ENCODE results near the gene SEMA4B. TPM values are rescaled to one million over a fixed set of nuclear protein-coding genes. Genes with fewer than 3 reads are reported as not detected.

The SEMA4B gene
- total RNA-seq, 1 experiment from 2014 or later = 73.0 TPM

- no peak for TF ChIP-seq CTCF (IDR thresholded peaks at IDR 0.05; ENCODE audit: unreplicated experiment)
- H3K9me3 Mint-ChIP-seq (ENCODE audit: low read depth, unreplicated experiment) = no peaks in the 10 kb centered on the region
- peak overlapping the region; percentile 28 for H3K4me3 Mint-ChIP-seq (ENCODE audit: low read depth, unreplicated experiment)
- DNase-seq = no peak
- no TSS peak for BruUV-seq (replicated peaks)
- intact Hi-C loops (cut with micrococcal nuclease; ENCODE audit: unreplicated experiment) = no loop called here
- H3K27me3 Mint-ChIP-seq (ENCODE audit: unreplicated experiment) = no peaks in the 10 kb centered on the region
- CTCF ChIA-PET = interaction anchor here (0.6 to 1.1 kb wide), 2 partner anchors 9 to 11 kb away, joined by 3 read pairs; no protein-coding TSS in a partner anchor
- H3K4me1 Mint-ChIP-seq (ENCODE audit: low read depth, unreplicated experiment) = peaks cover 53% of the 10 kb centered on the region
- H3K36me3 Mint-ChIP-seq (ENCODE audit: insufficient read depth, unreplicated experiment) = peaks cover 75% of the 10 kb centered on the region
- peak overlapping the region; percentile 88 for H3K27ac Mint-ChIP-seq (ENCODE audit: unreplicated experiment)
Observed at GRCh38 chr15:90210593-90210992, 9.5 kb downstream of the SEMA4B start.

GRCh38 chr15:90211009-90211408 is 9.9 kb downstream of the SEMA4B start:
- no peak for TF ChIP-seq CTCF (IDR thresholded peaks at IDR 0.05; ENCODE audit: unreplicated experiment)
- BruUV-seq (replicated peaks) = no TSS peak

GRCh38 chr15:90211440-90212143 is 10.5 kb downstream of the SEMA4B start:
- Mint-ChIP-seq H3K27me3 (ENCODE audit: unreplicated experiment) (no peaks in the 10 kb centered on the region), H3K27ac (ENCODE audit: unreplicated experiment) (peak overlapping the region; percentile 88), H3K4me1 (ENCODE audit: low read depth, unreplicated experiment) (peaks cover 53% of the 10 kb centered on the region), H3K4me3 (ENCODE audit: low read depth, unreplicated experiment) (peak overlapping the region; percentile 51), H3K36me3 (ENCODE audit: insufficient read depth, unreplicated experiment) (peaks cover 66% of the 10 kb centered on the region), H3K9me3 (ENCODE audit: low read depth, unreplicated experiment) (no peaks in the 10 kb centered on the region)
- intact Hi-C loops (cut with micrococcal nuclease; ENCODE audit: unreplicated experiment) = loop anchor here (2.0 kb wide), 1 partner anchor 27 kb away; no protein-coding TSS in a partner anchor
- CTCF ChIA-PET = interaction anchor here (0.9 to 3.3 kb wide), 6 partner anchors 9 to 68 kb away, joined by 3 to 13 read pairs (median 4); partner anchors contain the start of genes CIB1, GDPGP1, SEMA4B and TTLL13
- TF ChIP-seq CTCF (IDR thresholded peaks at IDR 0.05; ENCODE audit: unreplicated experiment) = no peak
- no TSS peak for BruUV-seq (replicated peaks)
- DNase-seq = peak; percentile 91

More at GRCh38 chr15:90211009-90211408, 9.9 kb downstream of the SEMA4B start:
- intact Hi-C loops (cut with micrococcal nuclease; ENCODE audit: unreplicated experiment) = no loop called here
- H3K27me3 Mint-ChIP-seq (ENCODE audit: unreplicated experiment) = no peaks in the 10 kb centered on the region
- peaks cover 71% of the 10 kb centered on the region for H3K36me3 Mint-ChIP-seq (ENCODE audit: insufficient read depth, unreplicated experiment)
- H3K27ac Mint-ChIP-seq (ENCODE audit: unreplicated experiment) = peak overlapping the region; percentile 88
- H3K4me1 Mint-ChIP-seq (ENCODE audit: low read depth, unreplicated experiment) = peaks cover 53% of the 10 kb centered on the region
- CTCF ChIA-PET = interaction anchor here (0.9 kb wide), 1 partner anchor 19 kb away, joined by 3 read pairs; no protein-coding TSS in a partner anchor
- DNase-seq = no peak
- H3K4me3 Mint-ChIP-seq (ENCODE audit: low read depth, unreplicated experiment) = peak overlapping the region; percentile 28
- no peaks in the 10 kb centered on the region for H3K9me3 Mint-ChIP-seq (ENCODE audit: low read depth, unreplicated experiment)

- Mint-ChIP-seq H3K36me3 (ENCODE audit: insufficient read depth, unreplicated experiment) (peaks cover 63% of the 10 kb centered on the region), H3K27ac (ENCODE audit: unreplicated experiment) (peak overlapping the region; percentile 88), H3K4me3 (ENCODE audit: low read depth, unreplicated experiment) (peak overlapping the region; percentile 51), H3K4me1 (ENCODE audit: low read depth, unreplicated experiment) (peaks cover 53% of the 10 kb centered on the region), H3K9me3 (ENCODE audit: low read depth, unreplicated experiment) (no peaks in the 10 kb centered on the region), H3K27me3 (ENCODE audit: unreplicated experiment) (no peaks in the 10 kb centered on the region)
- CTCF ChIA-PET = interaction anchor here (0.9 to 3.3 kb wide), 8 partner anchors 8 to 69 kb away, joined by 3 to 13 read pairs (median 4); partner anchors contain the start of genes CIB1, GDPGP1, SEMA4B and TTLL13
- TSS peak; percentile 42 for BruUV-seq (replicated peaks)
- no peak for TF ChIP-seq CTCF (IDR thresholded peaks at IDR 0.05; ENCODE audit: unreplicated experiment)
- peak; percentile 82 for DNase-seq
- intact Hi-C loops (cut with micrococcal nuclease; ENCODE audit: unreplicated experiment) = loop anchor here (2.0 kb wide), 1 partner anchor 28 kb away; no protein-coding TSS in a partner anchor
Observed at GRCh38 chr15:90212221-90213098, 11.3 kb downstream of the SEMA4B start.
